HG02623 (cell line): Measurements from ENCODE around the gene VAT1.

Experiments used
- ATAC-seq: cut with Tn5 transposase; IDR thresholded peaks from one replicate; pipeline ENCODE4 v1.9.1; 2021; ENCODE audit warnings: moderate library complexity; ENCODE audit not compliant: unreplicated experiment

VAT1 gene

DNA sequence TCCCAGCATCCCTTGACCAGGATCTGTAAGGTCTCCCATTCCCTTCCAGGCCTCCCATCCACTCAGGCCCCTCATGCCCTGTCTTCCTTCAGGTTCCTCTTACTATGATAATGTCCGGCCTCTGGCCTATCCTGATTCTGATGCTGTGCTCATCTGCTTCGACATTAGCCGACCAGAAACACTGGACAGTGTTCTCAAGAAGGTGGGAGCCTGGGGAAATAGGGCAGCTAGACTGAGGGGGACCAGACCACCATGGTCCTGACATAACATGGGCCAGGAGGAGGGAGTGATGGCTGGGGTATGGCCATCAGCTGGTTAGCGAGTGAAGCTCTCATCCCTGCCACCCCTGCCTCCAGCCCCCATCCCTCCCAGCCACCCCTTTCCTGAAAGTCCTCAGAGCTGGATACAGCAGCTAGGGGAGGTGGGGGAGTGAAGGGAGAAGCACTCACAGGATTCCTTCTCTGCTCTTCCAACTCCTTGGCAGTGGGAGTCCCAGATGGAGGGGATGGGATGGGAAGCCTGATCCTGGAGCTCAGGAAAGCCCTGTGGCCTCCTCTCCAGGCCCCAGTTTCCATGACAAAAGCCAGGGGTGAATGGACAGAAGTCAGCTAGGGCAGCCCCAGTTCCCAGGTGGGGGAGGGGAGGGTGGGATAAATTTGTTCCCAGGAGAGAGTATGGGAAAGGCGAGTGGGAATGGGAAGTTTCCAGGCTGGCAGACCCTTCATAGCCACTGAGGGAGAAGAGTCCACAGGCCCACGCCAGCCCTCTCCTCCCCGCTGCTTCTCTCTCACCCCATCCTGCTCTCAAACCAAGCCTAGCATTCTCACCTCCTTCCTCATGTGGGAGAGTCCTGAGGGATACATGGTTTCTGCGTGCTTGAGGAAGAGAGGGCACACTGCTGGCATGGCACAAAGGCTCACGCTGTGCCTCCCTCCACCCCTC is 5.2 kb upstream of the VAT1 start:
- ATAC-seq, result no peak

DNA sequence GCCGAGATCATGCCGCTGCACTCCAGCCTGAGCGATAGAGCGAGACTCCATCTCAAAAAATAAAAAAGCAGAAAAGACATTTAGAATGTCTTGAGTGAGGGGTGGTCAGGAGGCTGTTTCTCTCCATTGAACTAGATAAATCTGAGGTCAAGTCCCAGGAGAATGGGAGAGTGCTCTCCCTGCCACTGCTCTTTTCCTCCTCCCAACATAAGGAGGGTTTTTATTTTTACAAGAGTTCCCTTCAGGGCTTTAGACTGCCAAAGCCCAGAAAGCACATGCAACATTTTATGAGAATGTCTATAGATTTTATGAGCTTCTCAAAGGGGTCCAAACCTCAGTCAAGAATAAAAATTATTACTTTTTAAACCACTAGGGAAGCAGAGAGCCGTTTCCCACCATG is 4.4 kb upstream of the VAT1 start:
- ATAC-seq, result no peak

DNA sequence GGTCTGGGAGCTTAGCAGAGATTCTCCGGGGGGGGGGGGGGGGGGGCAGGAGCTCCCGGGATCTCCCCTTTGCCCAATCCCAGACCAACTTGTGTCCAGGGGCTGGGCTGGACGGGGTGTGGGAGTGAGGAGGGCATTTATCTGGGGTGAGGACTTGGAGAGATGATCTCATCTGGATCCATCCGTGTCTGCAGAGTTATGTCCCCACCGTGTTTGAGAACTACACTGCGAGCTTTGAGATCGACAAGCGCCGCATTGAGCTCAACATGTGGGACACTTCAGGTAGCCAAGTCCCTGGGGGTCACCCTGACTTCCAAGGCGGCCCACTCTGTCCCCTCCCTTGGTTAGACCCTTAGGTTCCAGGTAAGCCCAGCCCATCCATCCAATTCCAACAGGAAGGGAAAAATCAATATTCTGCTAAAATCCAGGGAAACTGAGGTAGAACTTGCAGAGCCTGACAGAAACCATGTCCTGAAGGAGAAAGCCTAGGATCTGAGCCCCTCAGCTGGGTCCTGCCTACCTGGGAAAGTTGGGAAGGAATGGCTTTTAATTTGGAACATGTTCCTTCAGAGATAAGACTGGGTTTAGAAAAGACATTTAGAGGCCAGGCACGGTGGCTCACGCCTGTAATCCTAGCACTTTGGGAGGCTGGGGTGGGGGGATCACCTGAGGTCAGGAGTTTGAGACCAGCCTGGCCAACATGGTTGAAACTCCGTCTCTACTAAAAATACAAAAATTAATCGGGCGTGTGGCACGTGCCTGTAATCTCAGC is 3.8 kb upstream of the VAT1 start:
- ATAC-seq, result no peak

DNA sequence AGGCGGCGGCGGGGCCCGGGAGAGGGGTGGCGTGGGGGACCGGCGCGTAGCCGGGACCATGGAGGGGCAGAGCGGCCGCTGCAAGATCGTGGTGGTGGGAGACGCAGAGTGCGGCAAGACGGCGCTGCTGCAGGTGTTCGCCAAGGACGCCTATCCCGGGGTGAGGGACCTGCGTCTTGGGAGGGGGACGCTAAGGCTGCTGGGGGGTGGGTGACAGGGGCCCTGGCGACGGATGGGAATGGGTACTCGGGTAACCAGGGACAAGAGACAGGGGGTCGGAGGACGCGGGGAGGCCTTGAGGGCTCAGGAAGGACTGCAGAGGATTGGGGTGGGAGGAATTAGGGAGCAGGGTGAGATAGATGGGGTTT is 3.1 kb upstream of the VAT1 start:
- ATAC-seq, result no peak

DNA sequence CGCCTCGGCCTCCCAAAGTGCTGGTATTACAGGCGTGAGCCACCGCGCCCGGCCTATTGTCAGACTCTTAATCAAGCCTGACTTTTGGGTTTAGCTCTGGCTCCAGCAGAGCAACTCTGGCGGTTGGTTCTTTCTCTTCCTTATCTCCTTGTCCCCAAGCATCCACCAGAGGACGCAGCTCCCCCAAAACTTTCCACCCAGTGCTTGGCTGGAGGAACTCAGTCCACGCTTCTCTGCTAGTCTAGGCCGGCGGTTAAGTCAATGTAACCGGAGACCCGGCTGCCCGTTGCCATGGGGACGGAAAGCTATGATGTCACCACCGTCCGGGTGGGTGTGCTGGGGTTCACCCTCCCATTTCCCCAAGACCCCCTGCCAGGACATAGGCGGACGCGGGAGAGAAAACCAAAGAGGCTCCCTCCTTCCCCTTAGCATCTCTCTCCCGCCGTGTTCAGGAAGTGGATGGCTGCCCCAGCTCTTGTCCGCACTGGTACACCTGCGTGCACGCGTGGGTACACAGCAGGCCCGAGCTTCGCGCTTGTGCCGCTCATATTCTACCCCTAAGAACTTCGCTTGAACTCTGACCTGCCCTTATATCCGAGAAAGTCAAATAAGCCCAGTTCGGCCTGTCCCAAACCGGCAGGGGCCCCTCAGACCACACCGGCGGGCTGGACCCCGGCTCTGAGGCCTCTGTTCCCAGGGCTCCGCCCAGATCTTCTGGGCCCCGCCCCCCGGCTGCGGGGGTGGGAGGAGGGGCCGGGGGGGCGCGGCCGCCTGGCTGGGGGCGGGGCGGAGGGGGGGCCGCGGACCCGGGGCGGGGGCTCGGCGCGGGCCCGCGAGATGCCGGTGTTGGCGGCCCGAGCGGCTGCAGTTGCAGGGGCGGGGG is 2.5 kb upstream of the VAT1 start, which contains the start of gene RND2:
Gene RND2, plus strand, starts transcription at position 825 of the 883 bp plus-strand sequence. CDS start 117 bp downstream, outside the sequence.
- no peak for ATAC-seq

DNA sequence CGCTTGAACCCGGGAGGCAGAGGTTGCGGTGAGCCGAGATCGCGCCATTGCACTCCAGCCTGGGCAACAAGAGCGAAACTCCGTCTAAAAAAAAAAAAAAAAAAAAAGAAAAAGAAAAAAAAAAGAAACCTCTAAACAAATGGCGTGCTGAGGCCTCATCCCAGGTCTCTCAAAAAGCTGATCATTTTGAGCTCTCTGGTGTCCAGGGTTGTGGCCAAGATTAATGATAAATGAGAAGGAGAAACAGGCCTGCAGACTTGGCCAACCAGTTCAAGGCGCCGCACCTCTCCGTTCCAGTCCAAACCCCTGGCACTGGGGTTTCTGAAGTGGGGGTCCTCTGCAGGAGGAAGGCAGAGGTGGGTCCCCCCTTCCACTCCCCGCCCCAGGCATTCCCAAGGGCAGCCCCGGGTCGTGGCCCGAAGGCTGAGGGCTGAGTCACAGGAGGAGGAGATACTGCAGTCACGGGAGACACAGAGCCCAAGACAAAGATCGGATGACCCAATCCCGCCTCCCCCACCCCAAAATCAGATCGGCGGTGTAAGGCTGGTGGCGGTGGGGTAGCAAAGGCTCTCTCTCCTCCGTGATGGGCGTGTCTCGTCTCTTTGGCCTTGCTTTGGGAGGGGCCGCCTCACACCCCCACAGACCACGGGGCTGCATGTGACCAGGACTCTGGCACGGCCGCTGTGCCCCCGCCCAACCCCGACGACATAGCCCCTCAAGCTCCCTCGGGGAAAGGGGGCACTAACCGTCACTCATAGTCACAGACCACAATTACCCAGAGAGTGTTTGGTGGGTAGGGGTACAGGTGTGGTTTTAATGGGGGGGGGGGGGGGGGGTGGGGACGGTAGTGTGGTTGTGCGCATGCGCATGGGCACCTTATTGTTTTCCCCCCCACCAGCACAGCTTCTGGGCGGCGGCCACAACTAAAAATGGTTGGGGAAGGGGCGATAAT is 1.1 kb downstream of the VAT1 start:
- no peak for ATAC-seq

DNA sequence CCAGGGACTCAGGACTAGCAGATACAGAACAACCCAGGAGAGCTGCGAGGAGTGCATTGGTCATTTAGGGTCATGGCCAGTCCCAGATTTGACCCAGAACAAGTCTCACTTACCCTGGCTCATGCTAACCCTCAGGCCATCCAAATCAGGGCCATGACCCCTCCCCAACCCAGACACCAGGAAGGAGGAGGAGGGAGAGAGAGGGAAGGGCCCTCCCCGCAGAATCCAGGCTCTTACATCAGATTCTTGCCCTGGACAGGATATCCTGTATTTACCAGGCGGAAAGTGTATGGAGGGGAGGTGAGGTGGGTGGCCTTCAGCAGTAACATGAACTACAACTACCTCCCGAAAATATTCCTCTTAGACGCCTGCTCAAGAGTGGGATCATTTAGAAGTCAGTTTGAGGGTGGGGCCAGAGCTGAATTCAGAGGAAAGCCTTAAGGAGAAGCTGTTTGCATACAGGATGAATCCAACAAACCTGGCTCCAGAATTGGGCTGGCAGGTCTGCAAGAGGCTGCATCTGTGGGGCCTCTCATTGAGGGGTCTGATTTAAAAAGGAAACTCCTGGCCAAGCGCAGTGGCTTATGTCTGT is 2.1 kb downstream of the VAT1 start:
- ATAC-seq, result no peak

DNA sequence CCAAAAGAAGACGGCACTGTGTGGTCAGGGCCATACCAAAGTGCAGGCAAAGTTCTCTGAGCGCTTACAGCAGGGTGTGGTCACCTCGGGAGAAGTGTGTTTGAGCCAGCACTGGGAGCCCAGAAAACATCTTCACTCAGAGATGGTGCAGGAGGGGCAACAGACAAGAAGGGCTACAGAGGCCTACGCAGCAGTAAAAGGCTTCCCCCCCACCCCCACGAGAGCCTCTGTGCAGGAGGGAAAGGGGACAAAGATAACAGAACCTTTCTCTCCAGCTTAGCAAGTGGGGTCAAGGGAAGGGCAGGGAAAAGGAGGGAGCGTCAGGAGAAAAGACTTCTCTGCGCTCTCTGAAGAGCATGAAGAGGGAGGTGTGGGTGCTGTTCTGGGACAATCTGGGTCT is 2.8 kb downstream of the VAT1 start:
- no peak for ATAC-seq

DNA sequence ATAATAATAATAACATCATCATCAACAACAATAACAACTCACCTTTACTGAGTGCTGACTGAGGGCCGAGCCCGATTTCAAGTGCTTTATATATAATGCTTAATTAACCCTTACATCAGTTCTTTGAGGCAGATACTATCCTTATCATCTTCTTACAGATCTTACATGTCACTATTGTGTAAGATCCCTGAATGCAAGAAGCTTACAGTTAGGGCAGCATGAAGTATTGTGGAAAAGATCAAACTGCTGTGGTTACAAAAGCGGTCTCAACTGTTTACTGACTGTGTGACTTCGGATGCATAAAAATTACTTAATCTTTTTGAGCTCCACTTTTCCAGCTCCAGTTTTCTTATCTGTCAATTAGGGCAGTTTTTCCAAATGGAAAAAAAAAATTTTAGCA is 3.3 kb downstream of the VAT1 start:
- ATAC-seq, result no peak

DNA sequence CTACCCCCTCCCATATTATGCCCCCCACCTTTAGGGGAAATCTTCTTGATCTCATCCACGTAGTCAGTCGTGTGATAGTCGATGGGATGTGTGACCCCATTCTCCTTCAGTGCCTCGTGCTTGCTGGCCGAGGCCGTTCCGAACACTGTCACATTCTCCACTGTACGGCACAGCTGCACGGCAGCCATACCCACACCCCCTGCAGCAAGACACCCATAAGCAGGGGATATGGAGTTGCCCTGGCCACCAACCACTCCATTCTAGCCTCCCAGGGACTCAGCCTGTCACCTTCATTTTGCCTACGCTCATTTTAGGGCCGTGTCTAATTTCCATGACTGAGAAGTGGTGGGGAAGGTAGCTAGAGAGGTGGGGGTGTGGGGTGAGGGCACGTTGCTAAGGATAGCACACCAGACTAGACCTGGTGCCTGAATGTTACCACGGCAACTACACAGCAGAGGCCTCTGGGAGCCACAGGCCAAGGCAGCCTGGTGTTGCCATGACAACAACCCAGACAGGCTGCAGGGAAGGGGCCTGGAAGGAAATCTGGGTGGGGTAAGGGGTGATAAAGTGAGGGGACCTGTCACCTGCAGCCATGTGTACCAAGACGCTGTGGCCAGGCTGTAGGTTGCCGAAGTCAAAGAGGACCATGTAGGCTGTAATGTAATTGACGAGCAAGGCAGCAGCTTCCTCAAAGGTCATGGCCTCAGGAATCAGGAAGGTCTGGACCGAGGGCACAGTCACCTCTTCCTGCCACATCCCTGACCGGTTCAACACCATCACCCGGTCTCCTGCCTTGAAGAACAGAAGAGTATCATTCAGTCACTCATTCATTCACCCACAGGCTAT is 4.0 kb downstream of the VAT1 start:
- ATAC-seq, result no peak

DNA sequence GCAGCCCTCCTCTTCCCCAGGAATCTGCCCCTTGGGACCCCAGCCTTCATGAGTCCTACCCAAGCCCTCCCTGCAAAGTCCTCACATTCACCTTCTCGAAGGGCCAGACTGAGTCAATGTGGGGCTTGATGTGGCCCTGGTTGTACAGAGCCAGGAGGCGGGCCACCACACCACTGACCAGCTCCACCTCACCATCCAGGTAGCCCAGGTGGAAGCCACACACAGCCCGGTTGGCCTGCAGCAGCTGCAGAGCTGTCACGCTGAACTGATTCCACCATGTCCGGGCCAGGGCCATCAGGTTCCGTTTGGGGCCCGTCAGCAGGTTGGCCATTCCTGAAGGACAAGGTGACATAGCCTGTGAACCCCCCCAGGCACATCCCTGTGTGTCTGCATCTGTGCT is 6.0 kb downstream of the VAT1 start:
- ATAC-seq, result no peak

DNA sequence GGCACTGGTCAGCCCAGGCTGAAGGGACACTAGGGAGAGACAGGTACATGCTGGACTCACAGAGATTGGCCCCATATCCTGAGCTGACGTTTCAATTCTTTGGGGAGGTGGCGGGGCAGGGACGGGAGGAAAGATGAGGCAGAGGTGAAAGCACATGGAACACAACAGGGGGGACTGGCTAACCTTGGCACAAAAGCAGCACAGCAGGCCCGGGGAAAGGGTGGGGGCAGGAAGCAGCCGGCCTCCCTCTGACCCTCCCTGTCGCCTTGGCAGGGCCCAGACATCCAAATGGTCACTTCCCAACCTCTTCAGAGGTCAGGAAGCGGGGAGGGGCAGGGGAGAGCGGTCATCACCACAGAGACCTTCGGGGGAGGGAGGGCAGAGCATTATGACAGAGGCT is 6.6 kb downstream of the VAT1 start:
- no peak for ATAC-seq

DNA sequence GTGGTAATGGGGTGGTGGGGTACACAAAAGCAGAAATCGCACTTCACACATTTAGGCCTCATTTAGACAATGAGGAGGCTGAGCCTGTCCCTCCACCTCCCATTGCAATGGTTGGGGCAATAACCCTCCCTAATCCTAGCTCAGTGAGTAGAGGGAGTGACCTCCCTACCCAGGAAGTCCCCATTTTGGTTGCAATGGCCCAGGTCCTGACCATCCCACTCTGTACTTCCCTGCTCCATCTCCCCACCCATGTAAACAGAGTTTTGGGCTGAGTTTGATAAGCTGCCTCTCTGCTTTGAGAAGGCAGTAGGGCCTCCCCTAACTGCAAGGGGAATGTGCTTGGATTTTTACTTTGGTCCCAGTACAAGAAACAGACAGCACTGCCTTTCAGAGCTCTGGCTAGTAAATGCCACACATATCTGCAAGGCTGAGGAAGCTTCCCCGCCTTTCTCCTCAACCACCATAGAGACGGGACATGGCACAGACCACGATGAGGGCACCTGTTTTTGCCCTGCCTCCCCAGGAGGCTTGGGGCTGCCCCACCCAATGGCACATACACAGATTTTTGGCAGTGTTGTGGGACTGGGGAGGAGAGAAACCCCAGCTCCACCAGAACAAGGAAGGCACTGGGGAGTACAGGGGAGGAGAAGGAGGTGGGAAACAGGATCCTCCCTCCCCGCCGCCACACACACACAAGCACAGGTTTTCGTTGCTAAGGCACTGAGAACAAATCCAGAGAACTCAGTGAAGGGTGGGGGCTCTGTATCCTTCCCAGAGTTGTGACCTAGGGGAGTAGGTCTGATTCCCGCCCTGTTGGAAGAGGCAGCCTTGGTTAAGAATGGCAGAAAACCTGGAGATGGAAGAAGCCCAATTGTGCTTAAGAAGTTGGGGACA is 7.3 kb downstream of the VAT1 start:
- no peak for ATAC-seq

DNA sequence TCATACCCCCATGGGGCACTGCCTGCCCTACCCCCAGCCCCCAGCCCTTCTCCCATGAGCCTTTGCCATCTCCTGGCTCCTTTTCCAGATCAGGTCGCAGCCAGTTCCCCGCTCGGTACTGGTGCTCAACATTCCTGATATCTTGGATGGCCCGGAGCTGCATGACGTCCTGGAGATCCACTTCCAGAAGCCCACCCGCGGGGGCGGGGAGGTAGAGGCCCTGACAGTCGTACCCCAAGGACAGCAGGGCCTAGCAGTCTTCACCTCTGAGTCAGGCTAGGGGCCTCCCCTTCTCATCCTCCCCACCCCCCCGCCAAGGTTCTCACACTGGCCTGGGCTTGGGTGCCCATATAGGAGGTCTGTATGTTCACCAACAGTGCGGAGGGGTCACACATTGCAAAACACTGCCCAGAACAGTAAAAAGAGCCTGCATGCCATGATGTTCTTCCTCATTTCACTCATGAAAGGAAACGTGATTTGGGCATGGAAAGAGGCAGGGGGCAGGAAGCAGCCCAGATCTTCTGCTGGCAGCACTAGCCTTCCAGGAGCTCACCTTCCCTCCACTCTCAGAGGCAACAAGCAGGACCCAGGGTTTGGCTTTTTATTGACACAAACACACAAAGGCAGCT is 8.1 kb downstream of the VAT1 start:
- ATAC-seq, result no peak

DNA sequence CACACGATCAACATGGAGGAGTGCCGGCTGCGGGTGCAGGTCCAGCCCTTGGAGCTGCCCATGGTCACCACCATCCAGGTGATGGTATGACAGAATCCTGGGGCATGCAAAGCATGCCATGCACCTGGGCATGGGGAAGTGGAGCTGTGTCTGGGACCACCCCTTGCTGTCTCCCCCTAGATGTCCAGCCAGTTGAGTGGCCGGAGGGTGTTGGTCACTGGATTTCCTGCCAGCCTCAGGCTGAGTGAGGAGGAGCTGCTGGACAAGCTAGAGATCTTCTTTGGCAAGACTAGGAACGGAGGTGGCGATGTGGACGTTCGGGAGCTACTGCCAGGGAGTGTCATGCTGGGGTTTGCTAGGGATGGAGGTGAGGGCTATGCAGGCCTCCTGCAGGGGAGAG is 8.9 kb downstream of the VAT1 start:
- ATAC-seq, result no peak

DNA sequence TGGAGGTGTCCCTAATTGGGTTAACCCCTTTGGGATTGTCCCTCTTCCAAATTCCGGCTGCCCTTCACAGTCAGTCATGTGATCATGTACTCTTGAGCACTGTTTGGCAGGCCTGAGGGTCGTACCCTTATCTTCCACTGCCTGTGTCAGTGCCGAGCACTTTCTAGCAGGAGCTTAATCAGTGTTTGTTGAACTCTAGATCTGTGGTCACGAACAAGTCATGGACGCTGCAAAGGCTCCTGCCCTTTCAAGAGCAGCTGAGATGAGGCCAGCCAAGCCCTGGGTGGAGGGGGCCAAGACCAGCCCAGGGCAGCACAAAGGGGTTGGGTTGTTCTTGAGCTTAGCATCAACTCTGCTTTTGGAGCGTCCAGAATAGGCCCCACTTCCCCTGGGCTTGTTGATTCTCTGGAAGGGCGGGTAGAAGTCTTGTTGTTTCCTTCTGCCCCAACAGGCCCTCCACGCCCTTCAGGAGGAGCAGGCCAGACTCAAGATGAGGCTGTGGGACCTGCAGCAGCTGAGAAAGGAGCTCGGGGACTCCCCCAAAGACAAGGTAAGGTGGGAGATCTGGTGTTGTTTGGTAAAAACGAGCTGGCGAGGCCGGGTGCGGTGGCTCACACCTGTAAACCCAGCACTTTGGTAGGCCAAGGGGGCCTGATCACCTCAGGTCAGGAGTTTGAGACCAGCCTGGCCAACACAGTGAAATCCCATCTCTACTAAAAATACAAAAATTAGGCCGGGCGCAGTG is 10.3 kb downstream of the VAT1 start:
- no peak for ATAC-seq
